Measurements from ENCODE around the gene NDUFV2.

Gene NDUFV2

GRCh38 chr18:9136315-9137155 lies 34.0 kb downstream of the NDUFV2 start, which contains the start of gene ANKRD12:
Gene ANKRD12, plus strand, starts transcription at chr18:9136781. Its CDS starts 45,652 bp downstream, at chr18:9182433.
- H3K36me3 ChIP-seq, result no peaks in the 10 kb centered on the region
- no peak for TF ChIP-seq CTCF (IDR thresholded peaks at IDR 0.05; ENCODE audit: low read depth, low read length)
- peak within 1 kb of the TSS; percentile 85 for H3K4me3 ChIP-seq (ENCODE audit: low read depth, low read length)
- no peaks in the 10 kb centered on the region for H3K4me1 ChIP-seq
- no peaks in the 10 kb centered on the region for H3K9me3 ChIP-seq
- H3K27me3 ChIP-seq, result no peaks in the 10 kb centered on the region
- peak; percentile 91 for DNase-seq

GRCh38 chr18:9137168-9138066 lies 34.9 kb downstream of the NDUFV2 start:
- Histone ChIP-seq H3K4me3 (ENCODE audit: low read depth, low read length) (peak overlapping the region; percentile 85), H3K27me3 (no peaks in the 10 kb centered on the region), H3K4me1 (no peaks in the 10 kb centered on the region), H3K36me3 (no peaks in the 10 kb centered on the region), H3K9me3 (no peaks in the 10 kb centered on the region)
- DNase-seq, result peak; percentile 61
- no peak for TF ChIP-seq CTCF (IDR thresholded peaks at IDR 0.05; ENCODE audit: low read depth, low read length)

- no peaks in the 10 kb centered on the region for H3K9me3 ChIP-seq
- H3K4me1 ChIP-seq, result no peaks in the 10 kb centered on the region
- H3K27me3 ChIP-seq, result no peaks in the 10 kb centered on the region
- TF ChIP-seq CTCF (IDR thresholded peaks at IDR 0.05; ENCODE audit: low read depth, low read length), result no peak
- no peaks in the 10 kb centered on the region for H3K36me3 ChIP-seq
- H3K4me3 ChIP-seq (ENCODE audit: low read depth, low read length), result no peak overlapping the region
- DNase-seq, result no peak
Observed at GRCh38 chr18:9139400-9140039, 37.0 kb downstream of the NDUFV2 start.

- Histone ChIP-seq H3K4me1 (no peaks in the 10 kb centered on the region), H3K9me3 (no peaks in the 10 kb centered on the region), H3K27me3 (no peaks in the 10 kb centered on the region), H3K36me3 (no peaks in the 10 kb centered on the region), H3K4me3 (ENCODE audit: low read depth, low read length) (no peak overlapping the region)
- DNase-seq, result no peak
- no peak for TF ChIP-seq CTCF (IDR thresholded peaks at IDR 0.05; ENCODE audit: low read depth, low read length)
Observed at GRCh38 chr18:9140381-9140780, 37.9 kb downstream of the NDUFV2 start.

GRCh38 chr18:9140984-9141383 lies 38.5 kb downstream of the NDUFV2 start:
- Histone ChIP-seq H3K36me3 (no peaks in the 10 kb centered on the region), H3K27me3 (no peaks in the 10 kb centered on the region), H3K4me3 (ENCODE audit: low read depth, low read length) (no peak overlapping the region), H3K9me3 (no peaks in the 10 kb centered on the region), H3K4me1 (no peaks in the 10 kb centered on the region)
- no peak for TF ChIP-seq CTCF (IDR thresholded peaks at IDR 0.05; ENCODE audit: low read depth, low read length)
- no peak for DNase-seq
